GM12874 (cell line): ENCODE data around the gene CBX7.

ENCODE experiments used
- TF ChIP-seq, protein P1 (sequence below): IDR thresholded peaks from 2 replicates; pipeline ENCODE4 v1.5.1; 2011; ENCODE audit warnings: low read depth, mild to moderate bottlenecking, control low read depth, low read length, moderate library complexity; ENCODE audit not compliant: insufficient read depth

The CBX7 gene

DNA sequence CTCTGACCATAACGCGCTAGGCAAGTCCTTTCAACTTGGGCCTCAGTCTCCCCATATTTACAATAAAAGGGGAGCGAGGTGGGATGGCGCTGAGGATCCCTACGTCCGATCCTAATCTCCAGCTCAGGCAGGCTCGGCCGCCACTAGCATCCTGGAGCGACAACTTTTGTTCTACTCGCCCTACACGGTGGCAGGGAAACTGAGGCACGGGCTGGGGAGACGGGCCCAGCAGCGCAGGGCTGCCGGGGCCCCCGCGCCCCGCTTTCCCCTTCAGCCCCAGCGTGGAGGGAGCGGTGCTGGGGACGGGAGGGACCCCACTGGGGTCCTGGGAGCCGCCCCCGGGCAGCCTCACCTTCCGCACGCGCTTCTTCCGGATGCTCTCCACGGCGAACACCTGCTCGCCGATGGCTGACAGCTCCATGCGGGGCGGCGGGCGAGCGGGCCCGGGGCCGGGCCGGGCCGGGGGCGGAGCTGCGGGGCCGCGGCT lies 413 bp downstream of the CBX7 start:
- TF ChIP-seq, protein P1, sequence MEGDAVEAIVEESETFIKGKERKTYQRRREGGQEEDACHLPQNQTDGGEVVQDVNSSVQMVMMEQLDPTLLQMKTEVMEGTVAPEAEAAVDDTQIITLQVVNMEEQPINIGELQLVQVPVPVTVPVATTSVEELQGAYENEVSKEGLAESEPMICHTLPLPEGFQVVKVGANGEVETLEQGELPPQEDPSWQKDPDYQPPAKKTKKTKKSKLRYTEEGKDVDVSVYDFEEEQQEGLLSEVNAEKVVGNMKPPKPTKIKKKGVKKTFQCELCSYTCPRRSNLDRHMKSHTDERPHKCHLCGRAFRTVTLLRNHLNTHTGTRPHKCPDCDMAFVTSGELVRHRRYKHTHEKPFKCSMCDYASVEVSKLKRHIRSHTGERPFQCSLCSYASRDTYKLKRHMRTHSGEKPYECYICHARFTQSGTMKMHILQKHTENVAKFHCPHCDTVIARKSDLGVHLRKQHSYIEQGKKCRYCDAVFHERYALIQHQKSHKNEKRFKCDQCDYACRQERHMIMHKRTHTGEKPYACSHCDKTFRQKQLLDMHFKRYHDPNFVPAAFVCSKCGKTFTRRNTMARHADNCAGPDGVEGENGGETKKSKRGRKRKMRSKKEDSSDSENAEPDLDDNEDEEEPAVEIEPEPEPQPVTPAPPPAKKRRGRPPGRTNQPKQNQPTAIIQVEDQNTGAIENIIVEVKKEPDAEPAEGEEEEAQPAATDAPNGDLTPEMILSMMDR = no peak

DNA sequence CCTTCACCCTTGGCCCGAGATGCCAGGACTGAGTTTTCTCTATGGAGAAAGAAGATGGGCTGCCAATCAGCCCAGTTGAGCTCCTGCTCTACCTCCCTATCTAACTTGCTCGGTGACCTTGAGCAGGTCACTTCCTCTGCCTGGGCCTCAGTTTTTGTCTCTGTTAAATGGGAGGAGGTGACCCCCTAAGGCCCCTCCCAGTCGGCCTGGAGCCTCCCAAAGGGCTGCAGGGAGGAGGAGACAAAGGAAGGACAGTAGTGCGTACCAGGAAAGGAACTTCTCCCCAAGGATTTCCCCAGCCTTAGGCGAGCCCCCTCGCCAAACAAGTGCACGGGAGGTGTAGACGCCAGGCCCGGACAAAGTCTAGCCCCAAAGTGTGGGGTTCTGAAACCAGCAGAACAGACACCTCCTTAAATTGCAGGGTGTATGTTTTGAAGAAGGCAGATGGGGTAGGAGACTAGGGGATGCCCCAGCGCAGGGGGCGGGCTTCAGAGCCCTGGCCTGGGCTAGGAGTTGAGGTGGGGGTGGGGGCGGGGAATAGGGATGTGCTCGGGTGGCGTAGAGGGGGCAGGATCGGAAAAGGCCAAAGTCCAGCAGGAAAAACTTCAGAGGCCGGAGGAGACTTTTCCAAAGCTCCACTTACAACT lies 1.0 kb downstream of the CBX7 start:
- TF ChIP-seq, protein P1 = no peak

DNA sequence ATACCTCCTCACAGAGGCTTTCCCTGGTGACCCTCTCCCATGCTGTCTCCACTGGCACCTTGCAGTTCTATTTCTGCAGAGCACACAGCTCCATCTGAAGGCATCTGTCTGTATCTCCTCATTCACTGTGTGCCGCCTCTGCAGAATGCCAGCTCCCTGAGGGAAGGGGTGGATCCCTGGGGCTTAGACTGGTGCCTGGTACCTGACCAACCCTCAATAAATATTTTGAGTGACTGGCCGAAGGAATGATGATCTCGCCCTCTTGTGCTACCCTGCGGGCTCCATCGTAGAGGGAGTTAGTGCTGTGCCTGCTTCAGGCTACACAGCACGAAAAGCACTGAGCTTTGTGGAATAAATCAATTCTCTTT lies 1.6 kb downstream of the CBX7 start:
- TF ChIP-seq, protein P1 = no peak

DNA sequence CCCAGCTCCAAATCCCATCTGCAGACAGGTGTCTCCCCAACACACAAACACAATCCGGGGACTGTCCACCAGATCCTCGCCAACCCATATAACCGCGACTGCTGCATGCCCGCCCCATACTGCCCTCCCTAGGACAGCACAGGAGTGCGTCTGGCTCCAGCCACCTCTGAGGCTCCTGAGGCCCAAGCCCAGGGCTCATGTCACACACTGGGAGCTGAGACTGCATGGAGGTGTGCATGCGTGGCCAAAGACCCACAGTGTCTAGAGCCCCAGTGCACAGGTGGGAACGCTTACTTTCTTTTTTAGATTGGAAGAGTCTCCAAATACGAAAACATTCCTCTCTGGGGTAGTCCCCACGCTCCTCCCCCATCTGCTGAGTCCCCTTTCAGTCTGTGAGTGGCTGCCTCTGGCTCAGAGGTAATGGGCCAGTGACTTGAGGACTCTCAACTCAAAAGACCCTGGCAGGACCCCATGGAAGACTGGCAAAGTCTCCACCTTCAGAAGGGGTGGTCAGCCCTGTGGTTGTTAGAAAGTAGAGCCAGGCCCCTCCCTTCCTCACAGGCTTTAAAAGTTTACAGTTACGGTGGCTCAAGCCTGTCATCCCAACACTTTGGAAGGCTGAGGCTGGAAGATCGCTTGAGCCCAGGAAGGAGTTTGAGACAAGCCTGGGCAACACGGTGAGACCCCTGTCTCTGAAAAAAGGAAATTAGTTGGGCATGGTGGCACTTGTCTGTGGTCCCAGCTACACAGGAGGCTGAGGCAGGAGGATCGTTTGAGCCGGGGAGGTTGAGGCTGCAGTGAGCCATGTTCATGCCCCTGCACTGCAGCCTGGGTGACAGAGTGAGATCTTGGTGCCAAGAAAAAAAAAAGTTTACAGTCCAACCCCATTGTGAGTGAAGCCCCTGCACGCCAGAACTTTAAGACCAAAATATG lies 2.3 kb downstream of the CBX7 start:
- TF ChIP-seq, protein P1 = no peak

DNA sequence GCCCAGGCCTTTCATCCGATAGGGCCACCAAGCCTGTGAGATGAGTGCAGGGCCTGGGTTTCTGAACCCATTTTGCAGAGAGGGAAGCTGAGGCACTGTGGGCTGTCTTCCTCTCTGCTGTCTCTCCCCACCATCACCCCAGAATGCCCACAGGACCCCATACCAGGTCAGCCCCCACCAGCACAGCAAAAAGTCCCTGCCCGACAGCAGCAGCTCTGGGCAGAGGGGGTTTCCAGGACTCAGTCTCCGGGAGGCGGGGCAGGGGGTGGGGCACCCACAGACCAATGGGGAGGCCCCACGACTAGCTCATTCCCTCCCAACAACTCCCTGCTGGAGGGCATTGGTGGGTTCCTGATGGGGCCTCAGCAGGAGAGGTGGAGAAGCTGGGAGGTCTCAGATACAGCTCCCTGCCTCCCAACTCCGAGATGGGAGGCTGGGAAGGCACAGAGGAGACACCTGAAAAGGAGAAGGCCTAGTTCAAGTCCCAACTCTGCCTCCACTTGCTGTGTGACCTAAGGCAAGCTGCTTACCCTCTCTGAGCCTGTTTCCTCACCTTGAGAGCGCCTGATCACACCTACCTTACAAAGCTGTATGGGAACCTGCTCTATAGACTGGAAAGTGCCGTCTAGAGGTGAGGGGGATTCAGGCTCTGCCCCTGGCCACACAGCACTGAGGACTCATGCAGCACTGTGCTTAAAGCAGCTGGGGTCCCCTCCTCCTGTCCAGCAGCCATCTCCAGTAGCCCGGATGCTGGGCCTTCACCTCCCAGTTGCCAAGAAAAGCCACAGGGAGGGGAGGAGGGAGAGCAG lies 3.5 kb downstream of the CBX7 start:
- TF ChIP-seq, protein P1 = no peak

DNA sequence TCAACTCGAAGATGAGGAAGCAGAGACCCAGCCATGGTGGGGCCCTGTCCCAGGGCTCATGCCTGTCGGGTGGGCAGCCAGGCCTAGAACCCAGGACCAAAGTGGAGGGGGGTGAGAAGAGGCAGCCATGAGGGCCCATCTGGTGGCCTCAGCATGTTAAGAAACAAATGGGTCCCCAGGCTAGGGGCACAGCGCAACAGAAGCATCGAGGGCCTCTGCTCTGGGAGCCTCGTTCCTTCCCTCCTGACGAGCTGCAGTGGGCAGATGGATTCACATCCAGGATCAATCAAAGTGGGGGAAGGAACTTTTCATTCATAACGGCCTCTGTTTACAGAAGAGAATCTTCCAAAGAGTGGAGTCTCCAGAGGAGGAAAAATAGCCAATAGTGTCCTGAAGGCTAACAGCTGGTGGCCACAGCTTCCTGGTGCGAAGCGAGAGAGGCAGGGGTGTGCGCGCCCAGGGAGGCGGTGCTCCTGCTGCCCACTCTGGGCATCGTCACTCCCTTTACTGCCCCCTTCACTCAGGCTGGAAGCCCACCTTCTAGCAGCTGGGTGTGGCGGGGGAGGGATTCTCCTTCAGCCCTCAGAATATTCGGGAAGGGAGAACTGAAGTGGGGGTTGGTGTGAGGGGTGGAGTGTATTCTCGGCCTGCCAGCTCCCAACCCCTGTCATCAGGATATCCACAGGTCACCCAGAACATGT lies 4.3 kb downstream of the CBX7 start:
- TF ChIP-seq, protein P1 = no peak
